ENCODE data around the gene SLC11A1.

The SLC11A1 gene

GRCh38 chr2:218354045-218354444, 28.0 kb upstream of the SLC11A1 start:
- no peak for DNase-seq (ENCODE audit: low read depth)
- no peak overlapping the region for H3K4me3 ChIP-seq (ENCODE audit: control insufficient read depth, low read depth, low read length)
- TF ChIP-seq CTCF (conservative IDR thresholded peaks at IDR 0.05; ENCODE audit: control insufficient read depth, insufficient read depth, low read depth, low read length) = no peak

- no peak for TF ChIP-seq CTCF (conservative IDR thresholded peaks at IDR 0.05; ENCODE audit: control insufficient read depth, insufficient read depth, low read depth, low read length)
- no peak overlapping the region for H3K4me3 ChIP-seq (ENCODE audit: control insufficient read depth, low read depth, low read length)
- DNase-seq (ENCODE audit: low read depth) = no peak
These were observed 27.1 kb upstream of the SLC11A1 start for GRCh38 chr2:218354850-218355443.

- no peak for TF ChIP-seq CTCF (conservative IDR thresholded peaks at IDR 0.05; ENCODE audit: control insufficient read depth, insufficient read depth, low read depth, low read length)
- no peak for DNase-seq (ENCODE audit: low read depth)
- no peak overlapping the region for H3K4me3 ChIP-seq (ENCODE audit: control insufficient read depth, low read depth, low read length)
These were observed 24.6 kb upstream of the SLC11A1 start for GRCh38 chr2:218357236-218358177.

- TF ChIP-seq CTCF (conservative IDR thresholded peaks at IDR 0.05; ENCODE audit: control insufficient read depth, insufficient read depth, low read depth, low read length) = no peak
- no peak for DNase-seq (ENCODE audit: low read depth)
These were observed 21.6 kb upstream of the SLC11A1 start for GRCh38 chr2:218360453-218360852.

GRCh38 chr2:218362606-218363005, 19.5 kb upstream of the SLC11A1 start:
- TF ChIP-seq CTCF (conservative IDR thresholded peaks at IDR 0.05; ENCODE audit: control insufficient read depth, insufficient read depth, low read depth, low read length) = no peak
- H3K4me3 ChIP-seq (ENCODE audit: control insufficient read depth, low read depth, low read length) = no peak overlapping the region
- no peak for DNase-seq (ENCODE audit: low read depth)

More at GRCh38 chr2:218360453-218360852, 21.6 kb upstream of the SLC11A1 start:
- H3K4me3 ChIP-seq (ENCODE audit: control insufficient read depth, low read depth, low read length) = no peak overlapping the region

- TF ChIP-seq CTCF (conservative IDR thresholded peaks at IDR 0.05; ENCODE audit: control insufficient read depth, insufficient read depth, low read depth, low read length) = no peak
- no peak for DNase-seq (ENCODE audit: low read depth)
- H3K4me3 ChIP-seq (ENCODE audit: control insufficient read depth, low read depth, low read length) = no peak overlapping the region
These were observed 18.3 kb upstream of the SLC11A1 start for GRCh38 chr2:218363736-218364135.

Data from fibroblast of mammary gland (primary cell).